KG1 (cell line): ENCODE measurements around the gene CPNE1.

ENCODE experiments used
- DNase-seq: peaks from one replicate; lab custom pipeline; 2025; lab: John Stamatoyannopoulos, UW

CPNE1 gene

DNA sequence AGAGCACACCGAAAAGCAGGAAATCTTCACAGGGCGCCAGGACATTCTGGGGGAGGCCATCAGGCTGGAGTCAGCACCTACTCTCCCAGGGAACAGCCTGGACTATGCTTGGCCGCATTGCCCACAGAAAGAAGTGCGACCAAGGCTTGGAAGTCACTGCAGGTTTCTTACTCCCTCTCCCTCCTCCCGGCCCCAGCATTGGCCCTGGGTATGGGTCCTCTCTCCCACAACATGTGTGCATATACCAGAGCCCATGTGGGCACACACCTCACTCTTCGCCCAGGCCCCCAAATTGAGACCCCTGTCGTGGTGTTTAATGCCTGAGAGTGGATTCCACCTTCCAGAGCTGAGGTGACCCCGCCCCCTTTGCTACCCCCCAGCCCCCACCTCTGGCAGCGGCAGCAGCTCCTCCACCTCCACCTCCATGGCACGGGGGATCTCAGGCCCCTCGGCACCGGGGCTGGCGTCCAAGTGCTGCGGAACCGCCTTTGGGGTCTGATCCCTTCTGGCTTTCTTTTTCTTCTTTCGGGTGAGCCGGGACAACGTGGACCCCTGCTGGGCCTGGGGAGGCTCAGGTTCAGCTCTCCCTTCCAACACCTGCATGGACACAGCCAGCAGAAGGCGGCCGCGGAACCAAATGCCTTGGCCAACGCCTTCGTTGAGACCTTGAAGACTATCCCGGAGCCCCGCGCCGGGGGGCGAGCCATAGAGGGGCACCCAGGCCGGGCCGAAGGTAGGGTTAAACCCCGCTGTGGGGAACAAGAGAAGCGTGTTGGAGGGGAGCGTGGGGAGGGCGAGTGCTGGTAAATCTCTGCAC is 64.3 kb downstream of the CPNE1 start:
- no peak for DNase-seq

DNA sequence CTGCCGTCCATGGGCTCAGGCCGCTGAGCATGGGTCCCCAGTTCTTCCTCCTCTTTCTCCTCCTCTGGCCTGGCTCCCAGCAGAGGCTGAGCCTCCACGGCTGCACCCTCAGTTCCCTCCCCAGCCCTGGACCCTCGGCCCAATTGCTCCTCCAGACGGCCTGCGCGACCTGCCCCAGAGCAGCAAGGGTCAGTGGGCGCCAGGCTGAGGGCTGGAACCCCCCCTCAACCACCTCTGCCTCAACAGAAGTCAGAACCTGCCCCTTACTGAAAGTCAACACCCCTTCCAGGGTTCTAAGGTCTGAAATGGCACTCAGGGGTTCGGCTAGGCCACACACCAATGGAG is 65.0 kb downstream of the CPNE1 start:
- DNase-seq: no peak

DNA sequence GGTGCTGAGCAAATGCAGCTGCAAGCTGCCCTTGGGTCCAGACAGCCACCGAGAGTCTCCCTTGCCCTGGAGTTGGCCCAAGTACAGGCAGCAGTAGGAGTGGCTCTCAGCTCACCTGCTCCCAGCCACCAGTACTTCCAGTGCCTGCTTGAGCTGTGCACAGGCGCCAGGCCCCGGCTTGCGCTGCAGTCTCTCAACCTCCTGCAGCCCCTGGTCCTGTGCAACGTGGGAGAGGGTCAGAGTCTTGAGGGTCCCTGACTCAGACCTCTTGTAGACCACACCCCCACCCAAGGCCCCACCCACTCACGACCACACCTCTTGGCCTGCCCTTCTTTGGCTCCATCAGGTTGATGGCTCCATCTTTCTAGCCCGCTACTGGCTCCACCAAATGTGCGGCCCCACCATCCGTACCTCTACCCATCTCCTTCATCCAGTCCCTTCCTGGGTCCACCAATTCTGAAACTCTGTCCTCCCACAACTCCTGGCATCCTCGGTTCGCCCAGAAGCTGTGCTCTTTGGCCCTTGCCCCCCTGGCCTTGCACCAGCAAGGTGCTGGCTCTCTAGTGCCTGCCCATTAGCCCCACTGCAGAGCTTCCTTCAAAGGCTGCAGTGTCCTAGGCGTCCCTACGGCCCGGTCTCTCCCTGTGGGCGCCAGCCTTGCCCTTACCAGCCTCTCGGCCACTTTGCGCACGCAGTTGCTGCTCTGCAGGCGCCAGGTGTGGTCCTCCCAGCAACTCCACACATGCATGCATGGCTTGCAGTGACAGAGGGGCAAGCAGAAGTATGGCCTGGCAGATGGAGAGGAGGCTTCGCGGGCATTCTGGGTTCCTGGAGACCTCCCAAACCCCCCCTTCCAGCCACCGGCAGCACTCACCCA is 65.6 kb downstream of the CPNE1 start:
- DNase-seq: no peak

DNA sequence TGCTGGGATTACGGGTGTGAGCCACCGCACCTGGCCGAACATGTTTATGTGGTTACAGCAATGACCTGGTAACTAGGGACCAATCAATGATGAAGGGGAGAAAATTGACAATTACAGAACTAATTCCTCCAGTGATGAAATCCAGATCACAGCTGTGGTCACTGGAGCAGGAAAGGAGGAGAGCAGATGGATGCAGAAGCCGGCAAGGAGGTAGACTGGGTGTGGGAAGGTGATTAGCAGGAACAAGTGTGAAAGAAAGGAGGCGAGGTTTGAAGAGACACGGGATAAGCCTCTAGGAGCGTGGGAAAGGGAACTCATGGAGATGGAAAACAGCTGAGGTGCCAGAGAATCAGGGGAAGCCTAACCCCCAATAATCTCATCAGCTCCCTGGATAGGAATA is 66.2 kb downstream of the CPNE1 start:
- DNase-seq: no peak

DNA sequence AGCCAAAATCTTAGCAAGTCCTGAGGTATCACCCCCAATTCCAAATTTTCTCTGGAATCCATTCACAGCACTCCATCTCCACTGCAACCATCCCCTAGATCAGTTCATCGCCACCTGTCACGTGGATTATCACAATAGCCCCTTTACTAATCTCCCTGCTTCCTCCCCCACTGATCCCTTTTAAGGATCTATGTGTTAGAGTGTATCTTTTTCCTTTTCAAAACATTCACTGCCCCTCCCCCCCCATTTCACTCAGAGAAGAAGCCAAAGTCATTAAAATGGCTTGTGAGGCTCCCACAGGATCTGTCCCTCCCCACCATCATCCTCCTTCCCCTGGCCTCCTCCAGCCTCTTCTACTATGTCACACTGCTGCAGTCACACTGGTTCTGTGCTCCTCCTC is 67.5 kb downstream of the CPNE1 start:
- DNase-seq: no peak

DNA sequence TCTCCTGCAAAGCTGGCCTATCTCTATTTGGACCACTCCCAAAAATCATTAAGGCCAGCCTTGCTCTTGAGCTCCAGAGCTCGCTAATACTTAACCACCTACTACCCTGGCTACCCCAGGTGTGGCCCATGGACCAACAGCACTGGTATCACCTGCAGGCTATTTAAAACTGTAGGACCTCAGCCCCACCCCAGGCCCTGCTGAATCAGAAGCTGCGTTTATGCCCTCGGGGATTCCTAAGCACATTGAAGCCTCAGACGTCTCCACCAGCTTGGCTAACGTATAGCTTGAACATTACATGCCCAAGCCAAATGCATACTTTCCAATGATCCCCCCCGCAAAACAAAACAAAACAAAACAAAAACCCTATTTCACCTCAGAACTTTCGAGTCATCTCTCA is 68.8 kb downstream of the CPNE1 start:
- DNase-seq: no peak

DNA sequence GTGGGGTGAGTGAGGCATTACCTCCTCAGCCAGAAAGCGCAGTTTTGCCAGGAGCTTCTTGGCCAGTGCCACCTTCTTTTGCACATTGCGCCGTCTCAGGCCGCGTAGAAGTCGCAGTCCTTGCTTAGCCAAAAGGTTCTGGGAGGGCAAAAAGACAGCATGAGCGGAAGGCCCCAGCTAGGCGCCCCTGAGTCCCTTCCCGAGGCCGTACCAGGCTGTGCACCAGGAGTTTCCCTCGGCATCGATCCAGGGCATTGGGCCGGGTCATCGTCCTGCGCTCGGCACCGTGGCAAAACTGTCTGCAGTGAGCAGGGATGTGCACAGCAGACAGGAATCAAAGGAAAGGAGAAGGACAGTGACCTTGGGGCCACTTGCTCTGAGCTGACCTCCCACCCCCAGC is 69.2 kb downstream of the CPNE1 start:
- DNase-seq: no peak

DNA sequence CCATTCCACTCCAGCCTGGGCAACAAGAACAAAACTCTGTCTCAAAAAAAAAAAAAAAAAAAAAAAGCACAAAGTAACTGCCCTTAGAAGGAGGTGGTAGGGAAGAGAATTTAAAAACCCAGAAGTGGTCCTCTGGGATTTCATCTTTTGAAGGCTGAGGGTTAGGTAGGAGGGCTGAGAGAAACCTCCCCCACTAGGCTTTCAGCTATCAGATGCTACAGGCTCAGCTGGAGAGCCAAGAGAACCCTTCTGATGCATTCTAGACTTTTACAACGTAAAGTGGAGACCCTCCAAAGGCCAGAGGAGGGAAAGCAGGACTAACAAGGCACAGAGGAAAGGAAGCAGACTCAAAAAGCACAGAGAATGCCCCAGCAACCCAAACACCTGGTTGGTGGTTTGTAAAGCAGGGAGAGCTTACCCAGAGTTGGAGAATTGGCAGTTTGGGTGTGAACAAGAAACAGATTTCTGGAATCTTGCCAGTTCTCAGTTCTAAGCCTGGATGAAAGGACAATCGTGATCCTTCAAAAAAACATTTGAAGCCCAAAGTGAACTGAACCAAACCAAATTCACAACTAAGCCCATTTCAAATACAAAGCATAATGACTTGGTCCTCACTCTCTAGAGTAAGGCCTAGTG is 72.2 kb downstream of the CPNE1 start:
- DNase-seq: no peak

DNA sequence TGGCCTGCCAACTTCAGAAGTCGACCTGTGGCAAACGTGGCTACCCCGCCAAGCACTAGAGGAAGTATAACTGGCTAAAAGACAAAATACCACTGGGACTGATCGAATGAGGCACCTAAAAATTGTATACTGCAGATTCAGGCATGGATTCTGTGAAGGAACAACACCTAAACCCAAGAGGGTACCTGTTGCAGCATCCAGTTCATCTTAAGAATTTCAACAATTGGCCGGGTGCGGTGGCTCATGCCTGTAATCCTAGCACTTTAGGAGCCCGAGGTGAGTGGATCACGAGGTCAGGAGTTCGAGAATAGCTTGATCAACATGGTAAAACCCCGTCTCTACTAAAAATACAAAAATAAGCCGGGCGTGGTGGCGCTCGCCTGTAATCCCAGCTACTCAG is 76.3 kb downstream of the CPNE1 start:
- DNase-seq: no peak

DNA sequence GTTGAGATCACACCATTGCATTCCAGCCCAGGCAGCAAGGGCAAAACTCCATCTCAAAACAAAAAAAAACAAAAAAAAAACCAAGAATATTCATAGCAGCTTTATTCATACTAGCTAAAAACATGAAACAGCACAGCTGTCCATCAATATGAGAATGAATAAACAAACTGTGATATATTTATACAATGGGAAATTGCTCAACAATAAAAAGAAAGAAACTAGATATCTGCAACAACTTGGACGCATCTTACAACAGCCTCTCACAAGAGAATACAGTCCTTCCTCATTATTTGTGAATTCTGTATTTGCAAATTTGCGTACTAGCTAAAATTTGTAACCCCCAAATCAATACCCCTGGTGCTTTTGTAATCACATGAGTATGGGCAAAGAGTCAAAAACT is 77.3 kb downstream of the CPNE1 start:
- no peak for DNase-seq

DNA sequence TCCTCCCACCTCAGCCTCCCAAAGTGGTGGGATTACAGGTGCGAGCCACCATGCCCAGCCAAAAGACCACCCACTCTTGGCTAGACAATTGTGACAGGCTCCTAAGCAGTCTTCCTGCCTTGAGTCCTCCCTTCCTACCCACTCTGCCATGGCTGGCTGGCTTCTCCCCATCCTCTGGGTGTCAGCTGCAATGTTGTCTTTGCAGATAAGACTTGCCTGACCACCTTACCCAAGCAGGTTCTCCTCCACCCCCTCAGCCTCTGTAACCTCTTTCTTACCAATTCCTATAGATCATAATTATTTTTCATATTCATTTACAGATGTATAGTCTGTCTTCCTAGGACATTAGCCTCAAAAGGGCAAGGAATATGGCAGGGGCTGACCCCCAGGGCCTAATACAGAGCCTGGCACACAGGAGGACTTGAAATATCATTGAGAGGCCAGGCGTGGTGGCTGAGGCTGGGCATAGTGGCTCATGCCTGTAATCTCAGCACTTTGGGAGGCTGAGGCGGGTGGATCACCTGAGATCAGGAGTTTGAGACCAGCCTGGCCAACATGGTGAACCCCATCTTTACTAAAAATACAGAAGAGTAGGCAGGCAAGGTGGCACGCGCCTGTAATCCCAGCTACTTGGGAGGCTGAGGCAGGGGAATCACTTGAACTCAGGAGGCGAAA is 77.8 kb downstream of the CPNE1 start:
- DNase-seq: no peak

DNA sequence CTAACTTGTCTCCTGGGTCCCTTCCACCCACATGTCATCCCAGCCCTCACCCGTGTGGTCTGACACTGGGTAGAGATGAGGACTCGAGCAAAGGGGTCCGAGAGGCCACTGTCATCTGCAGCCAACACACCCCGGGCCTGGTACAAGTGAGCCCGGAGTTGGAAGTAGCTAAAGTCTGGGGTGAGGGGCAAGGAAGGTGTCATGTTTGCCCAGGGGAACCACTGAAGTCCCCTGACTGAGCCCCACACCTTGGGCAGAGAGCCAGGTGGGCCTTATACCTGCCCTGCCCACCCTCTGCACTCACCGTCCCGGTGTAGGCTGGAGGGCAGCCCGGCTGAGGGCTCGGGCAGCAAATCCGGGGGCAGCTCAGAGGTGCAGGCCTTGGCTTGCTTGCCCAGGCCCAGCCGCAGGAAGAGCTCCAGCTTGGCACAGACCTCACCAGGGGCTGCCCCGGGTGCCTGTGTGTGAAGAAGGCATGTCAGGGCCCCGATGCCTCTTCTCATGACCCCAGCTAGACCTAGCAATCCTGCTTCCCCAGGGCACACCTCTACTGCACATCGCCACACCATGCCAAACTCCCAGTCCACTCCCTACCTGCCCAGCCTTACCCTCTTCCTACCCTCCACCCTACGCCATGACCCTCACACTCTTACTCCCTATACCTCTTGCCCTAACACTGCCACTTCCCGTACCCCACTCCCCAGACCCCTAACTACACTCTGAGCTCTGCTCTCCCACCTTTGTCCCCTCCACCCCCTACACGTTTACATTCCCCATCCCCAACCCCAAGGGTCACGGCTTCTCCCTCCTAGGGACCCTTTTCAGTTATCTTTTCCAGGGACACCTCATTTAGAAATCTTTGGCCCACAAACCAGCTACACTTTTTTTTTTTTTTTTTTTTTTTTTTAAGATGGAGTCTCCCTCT is 80.8 kb downstream of the CPNE1 start:
- DNase-seq: no peak

DNA sequence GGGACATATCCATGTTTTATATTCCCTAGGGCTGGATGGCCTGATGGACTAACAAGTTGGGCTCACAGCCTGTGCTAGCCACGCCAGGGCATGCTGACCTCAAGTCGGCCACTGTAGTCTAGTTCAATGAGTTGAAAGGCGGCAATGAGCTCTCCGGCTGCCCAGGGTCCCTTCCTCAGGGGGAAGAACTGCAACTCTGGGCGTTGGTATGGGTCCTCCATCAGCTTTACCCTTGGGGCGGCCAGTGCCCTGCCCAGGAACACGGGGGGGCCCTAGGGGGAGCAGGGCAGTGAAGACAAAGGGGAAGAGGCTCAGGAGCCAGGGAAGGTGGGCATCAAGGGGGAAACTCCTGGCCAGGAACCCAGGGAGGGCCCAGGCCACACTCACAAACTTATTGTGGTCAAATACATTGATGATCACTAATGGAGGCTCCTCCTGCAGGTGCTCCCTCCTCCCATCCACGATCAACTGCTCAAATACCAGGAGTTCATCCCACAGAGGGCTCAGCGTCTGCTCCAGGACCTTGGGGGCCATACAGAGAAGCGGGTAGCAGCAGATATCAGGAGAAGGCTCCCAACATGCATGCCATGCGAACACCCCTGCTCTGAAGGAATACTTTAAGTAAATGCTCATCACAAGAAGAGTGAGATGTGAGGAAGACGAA is 81.8 kb downstream of the CPNE1 start:
- no peak for DNase-seq

DNA sequence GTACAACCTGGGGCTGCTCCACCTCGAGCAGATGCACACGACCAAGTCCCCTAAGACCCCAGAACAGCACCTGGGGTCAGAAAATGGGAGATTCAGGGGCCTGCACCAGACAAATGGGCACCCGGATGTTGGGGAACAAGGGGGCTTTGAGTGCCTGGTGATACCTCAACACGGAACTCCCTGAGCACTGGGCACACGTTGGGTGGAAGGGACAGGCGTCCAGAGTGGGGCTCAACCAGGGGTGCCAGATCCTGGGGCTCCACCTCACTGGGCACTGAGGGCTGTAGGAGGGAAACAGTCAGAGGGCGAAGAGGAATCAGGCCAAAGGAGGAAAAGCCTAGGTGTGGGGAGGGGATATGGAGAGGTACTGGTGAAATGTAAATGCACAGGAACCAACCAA is 82.6 kb downstream of the CPNE1 start:
- no peak for DNase-seq

DNA sequence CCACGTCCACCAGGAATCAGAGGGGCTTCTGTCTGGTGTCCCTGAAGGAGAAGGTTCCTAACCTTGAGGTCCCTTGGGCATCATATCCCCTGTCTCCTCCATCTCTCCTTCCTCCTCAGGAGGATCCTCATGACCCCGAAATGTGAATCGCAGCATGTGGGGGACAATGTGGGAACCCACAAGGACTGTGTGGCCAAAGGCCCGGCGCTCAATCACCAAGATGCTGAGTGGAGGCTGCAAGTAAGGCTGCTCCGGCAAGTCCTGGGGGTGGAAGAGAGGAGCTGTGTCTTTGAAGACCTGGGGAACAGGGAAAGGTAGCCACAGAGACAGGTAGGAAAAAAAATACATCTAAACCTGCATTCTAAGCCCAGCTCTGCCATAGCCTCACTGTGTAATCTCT is 85.5 kb downstream of the CPNE1 start:
- no peak for DNase-seq

DNA sequence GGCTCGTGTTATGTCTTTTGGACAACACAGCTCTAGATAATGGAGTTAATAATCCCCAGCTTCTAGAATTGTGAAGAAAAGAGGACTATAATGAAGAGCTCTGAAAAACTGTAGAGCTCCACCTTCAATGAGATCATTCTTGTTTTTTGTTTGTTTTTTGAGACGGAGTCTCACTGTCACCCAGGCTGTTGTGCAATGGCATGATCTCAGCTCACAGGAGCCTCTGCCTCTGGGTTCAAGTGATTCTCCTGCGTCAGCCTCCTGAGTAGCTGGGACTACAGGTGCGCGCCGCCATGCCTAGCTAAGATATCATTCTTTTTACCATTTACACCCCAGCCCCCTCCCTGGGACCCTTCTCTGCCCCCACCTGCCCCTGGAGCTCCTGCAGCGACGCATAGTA is 86.2 kb downstream of the CPNE1 start:
- no peak for DNase-seq

DNA sequence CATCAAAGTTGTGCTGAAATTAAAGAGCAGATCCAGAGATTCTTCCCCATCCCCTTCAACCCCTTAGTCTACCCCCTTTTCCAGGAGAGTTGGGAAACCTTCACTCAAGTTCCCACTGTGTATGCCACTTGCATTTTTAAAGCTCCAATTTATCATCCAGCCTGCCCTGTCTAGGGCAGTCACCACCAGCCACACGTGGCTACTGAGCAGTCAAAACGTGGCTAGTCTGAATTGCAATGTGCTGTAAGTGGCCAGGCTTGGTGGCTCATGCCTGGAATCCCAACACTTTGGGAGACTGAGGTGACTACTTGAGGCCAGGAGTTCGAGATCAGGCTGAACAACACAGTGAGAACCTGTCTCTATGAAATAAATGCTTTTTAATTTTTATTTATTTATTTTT is 87.9 kb downstream of the CPNE1 start:
- DNase-seq: no peak
